NOMO-1 (cell line): ENCODE measurements around the gene ERBB2.
"Not testable (repeated sequence)": the region's sequence is repeated elsewhere in the genome, so short reads cannot be mapped to it uniquely, and the experiment has no call there.

Source experiments
- DNase-seq, 2 experiments: peaks; one replicate each; lab custom pipeline; 2025; ENCODE audit not compliant: unreplicated experiment in 2 of 2; lab: John Stamatoyannopoulos, UW

The ERBB2 gene

DNA sequence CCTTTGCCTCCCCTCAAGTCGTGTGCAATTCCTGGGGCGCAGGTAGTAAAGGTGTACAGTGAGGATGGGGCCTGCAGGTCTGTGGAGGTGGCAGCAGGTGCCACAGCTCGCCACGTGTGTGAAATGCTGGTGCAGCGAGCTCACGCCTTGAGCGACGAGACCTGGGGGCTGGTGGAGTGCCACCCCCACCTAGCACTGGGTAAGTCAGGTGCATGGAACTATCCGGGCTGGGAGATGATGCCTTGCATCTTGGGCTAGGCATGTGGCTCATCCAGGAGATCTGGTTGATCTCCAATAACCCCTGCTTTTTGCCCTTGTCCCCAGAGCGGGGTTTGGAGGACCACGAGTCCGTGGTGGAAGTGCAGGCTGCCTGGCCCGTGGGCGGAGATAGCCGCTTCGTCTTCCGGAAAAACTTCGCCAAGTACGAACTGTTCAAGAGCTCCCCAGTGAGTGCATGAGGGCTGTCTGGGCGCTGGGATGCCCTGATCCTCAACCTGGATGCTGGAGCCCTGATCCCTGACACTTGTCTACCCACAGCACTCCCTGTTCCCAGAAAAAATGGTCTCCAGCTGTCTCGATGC lies 43.1 kb downstream of the ERBB2 start:
- no peak for DNase-seq

DNA sequence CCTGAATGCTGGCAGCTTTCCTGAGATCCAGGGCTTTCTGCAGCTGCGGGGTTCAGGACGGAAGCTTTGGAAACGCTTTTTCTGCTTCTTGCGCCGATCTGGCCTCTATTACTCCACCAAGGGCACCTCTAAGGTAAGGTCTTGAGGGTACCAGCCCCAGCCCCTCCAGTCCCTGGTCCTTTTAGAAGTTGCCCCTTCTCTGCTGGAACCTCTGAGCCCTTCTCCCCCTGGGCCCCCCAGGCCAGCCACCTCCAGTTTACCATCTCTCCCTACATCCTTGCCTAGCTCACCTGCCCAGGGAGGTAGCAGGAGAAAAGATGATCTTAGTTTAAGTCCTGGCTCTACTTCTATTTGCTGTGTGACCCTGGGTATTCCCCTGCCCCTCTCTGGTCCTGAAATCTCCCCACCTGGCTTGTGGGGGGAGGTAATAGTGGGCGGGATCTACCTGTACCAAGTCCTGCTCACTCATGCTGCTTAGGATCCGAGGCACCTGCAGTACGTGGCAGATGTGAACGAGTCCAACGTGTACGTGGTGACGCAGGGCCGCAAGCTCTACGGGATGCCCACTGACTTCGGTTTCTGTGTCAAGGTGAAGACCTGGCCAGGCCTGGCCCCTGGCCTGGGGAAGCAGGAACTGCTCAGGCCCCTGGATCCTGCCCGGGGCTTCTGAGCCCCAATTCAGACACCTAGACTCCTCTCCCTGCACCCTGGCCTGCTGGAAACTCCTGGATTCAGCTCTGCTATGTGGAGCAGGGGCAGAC lies 44.4 kb downstream of the ERBB2 start:
- DNase-seq: no peak

DNA sequence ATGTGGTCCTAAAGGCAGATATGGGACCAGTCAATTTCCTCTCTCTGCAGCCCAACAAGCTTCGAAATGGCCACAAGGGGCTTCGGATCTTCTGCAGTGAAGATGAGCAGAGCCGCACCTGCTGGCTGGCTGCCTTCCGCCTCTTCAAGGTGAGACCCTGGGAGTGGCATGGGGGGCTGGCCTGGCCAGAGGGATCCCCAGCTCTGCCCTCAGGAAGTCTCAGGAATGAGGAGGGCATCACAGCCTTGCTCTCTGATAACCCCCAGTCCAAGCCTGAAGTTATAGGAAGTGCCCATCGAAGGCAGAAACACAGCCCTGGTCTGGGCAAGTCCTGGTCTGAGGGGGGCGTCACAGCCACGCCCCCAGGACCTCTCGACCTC lies 45.0 kb downstream of the ERBB2 start:
- DNase-seq: no peak

DNA sequence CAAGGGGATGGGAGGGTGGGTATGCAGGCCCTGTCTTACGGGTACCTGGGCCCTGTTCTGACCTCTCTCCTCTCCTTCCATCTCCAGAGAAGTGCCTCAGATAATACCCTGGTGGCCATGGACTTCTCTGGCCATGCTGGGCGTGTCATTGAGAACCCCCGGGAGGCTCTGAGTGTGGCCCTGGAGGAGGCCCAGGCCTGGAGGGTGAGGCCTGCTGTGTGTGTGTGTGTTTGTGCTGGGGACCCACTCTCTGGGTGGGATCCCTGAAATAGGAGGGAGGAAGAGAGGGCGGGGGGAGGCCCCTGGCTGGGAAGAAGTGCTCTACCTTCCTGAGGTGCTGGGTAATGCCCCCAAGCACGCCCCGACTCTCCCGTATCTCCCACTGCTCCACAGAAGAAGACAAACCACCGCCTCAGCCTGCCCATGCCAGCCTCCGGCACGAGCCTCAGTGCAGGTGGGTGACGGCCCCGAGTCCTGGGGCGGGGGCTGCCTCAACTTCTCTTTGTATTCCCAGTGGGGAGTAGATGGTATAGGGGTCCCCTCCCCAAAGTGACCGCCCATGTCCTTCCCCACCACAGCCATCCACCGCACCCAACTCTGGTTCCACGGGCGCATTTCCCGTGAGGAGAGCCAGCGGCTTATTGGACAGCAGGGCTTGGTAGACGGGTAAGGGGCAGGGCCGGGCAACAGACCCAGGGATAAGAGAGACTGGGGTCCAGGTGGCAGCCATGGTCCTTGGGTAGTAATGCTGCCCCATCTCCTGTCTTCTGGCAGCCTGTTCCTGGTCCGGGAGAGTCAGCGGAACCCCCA lies 45.7 kb downstream of the ERBB2 start:
- no peak for DNase-seq

DNA sequence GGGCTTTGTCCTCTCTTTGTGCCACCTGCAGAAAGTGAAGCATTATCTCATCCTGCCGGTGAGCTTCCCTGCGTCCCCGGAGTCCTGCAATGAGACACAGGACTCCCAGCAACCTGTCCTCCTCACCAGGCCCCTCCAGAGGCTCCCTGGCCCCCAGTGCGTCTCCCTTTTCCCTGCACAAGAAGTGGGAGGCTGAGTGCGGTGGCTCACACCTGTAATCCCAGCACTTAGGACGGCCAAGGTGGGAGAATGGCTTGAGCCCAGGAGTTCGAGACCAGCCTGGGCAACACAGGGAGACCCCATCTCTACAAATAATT lies 46.2 kb downstream of the ERBB2 start:
- no peak for DNase-seq

DNA sequence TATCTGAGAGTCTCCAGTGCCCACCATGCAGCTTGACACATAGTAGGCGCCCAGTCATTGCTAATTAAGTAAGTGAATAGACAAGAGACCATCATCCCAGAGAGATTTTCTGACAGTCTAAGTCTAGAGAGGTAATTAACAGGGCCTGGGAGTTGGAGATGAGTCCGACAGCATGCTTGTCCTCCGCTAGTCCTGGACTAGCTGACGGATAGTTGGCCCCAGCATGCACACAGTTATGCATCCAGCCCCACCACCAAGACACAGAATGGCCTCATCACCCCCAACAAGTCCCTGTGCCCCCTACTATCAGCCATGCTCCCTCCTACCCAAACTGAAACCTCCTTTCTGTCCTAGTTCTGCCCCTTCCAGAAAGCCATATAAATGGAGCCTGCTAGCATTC lies 47.9 kb downstream of the ERBB2 start:
- DNase-seq: no peak

DNA sequence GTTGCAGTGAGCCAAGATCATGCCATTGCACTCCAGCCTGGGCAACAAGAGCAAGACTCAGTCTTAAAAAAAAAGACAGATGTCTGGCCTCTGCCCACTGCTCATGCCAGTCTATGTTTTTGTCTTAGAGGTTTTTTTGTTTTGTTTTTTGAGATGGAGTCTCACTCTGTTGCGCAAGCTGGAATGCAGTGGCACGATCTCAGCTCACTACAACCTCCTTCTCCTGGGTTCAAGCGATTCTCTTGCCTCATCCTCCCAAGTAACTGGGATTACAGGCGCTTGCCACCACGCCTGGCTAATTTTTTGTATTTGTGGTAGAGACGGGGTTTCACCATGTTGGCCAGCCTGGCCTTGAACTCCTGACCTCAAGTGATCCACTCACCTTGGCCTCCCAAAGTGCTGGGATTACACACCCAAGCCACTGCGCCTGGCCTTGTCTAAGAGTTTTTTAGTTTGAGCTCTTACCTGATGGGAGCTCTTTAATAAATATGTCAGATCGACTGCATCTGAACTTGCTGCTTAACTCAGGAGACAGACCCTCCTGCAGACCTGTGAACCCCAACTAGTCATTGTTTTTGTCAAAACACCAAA lies 48.7 kb downstream of the ERBB2 start:
- not testable (repeated sequence) for DNase-seq

DNA sequence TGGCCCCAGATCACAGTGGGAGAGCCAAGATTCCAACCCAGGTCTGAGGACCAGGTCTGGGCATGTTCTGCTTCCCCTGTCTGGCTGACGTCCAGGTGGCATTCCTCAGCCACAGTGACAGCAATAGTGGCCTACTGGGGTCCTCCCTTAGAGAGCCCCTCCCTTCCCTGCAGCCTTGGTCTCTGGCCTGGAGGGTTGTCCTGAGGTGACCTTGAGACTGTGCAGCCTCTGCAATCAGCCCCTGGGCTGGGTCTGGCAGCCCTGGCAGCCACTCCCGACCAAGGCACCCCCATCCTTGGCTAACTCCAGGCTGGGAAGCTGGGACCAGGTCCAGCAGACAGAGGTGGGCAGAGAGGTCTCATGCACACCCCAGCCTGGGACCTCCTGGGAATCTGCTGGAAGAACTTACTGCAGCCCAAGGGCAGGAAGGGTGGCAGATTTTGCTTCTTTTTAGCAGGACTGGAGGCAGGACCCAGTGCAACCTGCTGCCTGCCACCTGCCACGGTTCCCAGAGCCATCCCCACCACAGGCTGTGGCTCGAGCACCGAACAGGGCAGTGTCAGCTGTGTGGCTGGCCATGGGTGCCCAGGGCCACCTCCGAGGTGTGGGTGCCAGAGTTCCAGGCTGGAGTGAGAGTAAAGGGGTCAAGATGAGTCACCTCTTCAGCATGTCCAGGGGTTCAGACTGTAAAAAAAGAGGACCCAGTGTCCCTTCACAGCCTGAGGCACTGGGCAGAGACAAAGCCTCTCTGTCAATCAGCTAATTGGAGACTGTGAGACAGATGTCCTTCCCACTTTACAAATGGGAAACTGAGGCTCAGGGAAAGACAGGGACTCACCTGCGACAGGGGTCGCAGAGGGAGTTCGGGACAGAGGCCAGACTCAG lies 50.5 kb downstream of the ERBB2 start:
- no peak for DNase-seq

DNA sequence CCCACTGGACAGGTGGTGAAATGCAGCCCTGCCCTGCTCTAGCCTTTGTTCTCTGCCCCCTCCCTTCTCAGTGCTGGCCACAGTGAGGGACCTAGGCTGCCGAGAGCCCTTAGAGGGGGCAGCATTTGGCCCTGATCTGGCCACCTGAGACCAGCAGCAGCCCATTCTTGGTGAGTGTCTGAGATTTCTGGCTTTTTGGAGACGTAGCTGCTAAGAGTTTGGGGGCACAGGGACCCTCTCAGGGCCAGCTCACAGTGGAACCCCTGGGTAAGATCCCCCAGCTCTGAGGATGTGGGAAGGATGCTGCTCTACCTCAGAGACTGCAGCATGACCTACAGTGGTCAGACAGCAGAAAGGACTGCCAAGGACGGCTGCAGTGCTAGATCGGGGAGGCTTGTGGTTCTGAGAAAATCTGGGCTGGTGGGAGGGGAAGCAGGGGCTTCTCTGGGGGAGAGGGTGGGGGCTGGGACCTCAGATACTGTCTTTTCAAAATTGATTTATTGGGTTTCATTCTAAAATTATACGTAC lies 51.2 kb downstream of the ERBB2 start:
- DNase-seq: no peak

DNA sequence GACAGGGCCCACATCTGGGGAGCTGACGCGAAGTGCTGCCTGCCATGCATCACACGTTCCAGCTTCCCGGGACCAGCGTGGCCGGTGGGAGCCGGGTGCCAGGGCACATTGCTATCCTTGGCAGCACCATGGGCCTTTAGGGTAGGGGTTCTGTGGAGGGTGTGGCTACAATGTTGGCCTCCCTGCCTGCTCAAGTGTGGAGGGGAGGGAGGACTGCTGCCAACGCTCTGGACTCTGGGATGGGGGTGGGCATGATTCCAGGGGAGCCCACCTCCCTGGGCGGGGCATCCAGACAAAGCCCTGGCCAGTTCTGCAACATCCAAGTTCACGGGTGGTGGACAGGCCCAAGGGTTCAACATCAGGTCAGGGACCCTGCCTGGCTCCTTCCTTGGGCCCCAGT lies 51.8 kb downstream of the ERBB2 start:
- DNase-seq: no peak

DNA sequence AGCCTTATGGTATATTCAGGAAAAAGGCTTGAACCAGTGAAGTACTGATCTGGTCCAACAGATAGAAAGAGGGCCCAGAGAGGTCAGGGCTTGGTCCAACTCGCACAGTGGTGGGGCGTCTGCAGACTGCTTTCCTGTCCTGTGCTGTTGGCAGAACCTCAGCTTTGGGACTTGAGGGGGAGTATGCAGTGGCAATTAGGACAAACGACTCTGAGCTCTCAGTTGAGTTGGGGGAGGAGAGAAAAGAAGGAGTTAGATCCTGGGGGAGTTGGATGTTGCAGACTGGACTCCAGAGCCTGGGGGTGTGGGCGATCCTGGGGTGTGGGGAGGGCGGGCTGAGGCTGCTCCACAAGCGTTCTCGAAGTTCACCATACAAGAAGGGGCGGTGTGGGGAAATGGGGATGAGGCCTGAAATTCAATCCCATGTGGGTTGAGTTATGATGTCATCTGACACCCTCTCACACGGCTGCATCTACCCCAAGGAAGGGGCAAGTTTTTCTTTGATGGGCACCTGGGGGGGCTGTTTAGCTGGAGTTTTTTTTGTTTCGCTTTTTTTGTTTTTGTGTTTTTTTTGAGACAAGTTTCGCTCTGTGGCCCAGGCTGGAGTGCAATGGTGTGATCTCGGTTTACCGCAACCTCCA lies 52.5 kb downstream of the ERBB2 start:
- no peak for DNase-seq

DNA sequence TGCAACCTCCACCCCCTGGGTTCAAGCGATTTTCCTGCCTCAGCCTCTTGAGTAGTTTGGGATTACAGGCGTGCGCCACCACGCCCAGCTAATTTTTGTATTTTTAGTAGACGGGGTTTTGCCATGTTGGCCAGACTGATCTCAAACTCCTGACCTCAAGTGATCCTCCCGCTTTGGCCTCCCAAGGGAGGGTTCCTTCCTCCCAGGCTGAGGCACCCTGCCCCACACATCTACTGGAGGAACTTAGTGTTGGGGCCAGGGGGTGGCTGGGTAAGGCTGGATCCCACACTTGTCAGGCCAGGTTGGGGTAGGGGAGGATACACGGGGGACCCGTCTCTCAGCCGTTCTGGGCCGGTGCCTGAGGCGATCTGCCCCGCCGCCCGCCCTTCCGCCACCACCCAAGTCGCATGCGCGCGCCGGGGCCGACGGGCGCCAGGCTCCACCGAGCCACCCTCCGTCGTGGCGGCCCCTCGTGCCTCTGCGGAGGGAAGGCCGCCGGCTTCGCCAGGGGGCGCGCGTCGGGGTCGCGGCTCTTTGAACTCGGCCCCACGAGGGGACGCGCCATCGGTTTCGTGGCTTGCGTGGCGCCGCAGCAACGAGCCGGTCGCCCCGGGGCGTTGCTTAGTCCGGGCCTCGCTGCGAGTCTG lies 53.8 kb downstream of the ERBB2 start:
- DNase-seq: peak; percentile 43 to 62

DNA sequence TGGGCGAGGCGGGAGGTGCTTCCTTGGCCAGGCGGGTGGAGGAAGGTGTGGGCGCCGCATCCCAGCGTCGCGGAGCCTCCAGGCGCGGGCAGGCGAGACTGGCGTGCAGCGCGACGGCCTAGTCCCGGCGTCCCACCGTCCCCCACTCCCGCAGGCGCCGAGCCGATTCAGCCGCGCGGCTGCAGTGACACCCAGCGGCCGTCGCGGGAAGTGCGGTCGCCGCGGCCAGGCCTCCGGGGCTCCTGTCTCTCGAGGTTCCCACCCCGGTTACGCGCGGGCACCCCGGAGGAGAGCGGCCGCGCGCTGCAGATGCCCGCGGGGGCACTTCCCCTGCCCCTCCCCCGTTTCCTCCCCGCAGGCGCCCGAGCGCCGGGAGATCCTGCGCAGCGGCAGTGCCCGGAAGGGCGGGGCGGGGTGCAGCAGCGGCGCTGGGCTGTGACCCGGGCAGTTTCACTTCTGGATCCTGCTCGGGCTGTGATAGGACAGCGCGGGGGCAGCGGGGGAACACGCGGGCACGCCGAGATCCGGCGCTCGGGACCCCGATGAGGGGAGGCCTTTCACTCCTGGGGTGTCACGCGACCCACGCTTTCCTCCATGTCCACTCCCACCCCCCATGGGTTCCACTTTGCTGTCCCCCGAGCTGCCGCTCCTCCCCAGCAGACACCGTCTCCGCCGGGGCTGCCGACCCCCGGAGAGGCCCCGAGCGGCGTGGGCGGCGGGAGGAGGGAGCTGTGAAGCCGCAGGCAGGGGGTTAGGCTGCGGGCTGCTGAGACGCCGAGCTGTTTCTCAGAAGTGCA lies 54.5 kb downstream of the ERBB2 start:
- peak; percentile 92 to 98 for DNase-seq

DNA sequence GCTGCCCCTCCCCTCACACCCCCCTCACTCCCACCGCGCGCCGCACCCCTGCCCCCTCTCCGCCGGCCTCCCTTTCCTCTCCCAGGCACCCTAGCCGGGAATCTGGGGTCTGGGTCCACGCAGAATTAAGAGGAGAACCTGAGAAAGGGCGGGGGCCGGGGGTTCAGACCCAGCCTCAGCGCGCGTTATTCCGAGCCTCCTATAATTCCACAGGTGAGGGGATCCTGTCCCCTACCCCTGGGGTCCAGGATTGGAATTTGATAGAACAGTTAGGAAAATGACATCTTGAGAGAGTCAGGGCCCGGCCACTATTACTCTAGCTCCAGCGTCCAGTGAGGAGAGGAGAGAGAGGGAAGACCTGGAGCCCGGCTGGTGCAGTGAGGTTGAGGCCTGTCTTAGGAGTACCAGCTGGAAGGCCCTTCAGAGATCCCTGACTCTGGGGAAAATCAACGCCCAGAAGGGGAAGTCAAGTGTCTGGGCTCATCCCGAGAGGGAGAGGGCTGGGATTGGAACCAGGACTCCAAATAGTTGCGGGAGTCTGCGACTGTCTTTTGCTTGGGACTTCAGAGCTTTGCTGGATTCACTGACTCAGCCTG lies 55.2 kb downstream of the ERBB2 start:
- DNase-seq: no peak

DNA sequence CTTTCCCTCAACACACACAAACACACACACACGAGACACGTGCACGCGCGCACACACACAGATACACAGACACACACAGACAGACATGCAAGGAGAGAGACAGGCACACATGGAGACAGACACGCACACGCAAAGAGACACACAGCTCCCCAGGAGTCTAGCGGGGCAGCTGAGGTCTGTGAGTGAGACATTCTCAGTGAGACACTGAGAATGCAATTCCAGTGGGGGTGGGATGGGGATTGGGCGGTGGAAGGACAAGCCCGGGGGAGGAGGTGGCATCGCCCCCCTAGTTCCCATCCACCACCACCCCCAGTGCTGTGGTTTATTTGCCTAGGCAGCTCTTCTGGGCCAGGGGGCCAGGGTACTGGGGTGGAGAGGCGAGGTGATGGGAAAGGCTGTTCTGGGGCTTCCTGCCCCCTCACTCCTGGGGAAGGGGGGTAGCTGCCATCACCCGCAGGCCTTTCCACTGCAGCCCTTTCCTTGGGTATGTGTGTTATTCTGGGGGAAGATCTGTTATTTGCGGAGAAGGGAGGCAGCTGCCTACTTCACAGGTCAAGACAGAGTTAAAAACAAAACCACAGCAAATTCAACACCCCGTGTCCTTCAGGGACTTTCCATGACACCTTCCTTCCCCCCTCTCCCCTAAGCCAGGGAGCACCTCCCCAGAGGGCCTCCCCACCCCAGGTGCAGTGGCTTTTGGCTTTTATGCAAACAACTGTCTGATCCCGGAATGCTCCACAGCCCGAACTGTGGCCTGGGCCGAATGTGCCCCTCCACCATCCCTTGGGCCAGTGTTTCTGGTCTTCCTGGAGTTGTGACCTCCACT lies 55.9 kb downstream of the ERBB2 start:
- no peak for DNase-seq

DNA sequence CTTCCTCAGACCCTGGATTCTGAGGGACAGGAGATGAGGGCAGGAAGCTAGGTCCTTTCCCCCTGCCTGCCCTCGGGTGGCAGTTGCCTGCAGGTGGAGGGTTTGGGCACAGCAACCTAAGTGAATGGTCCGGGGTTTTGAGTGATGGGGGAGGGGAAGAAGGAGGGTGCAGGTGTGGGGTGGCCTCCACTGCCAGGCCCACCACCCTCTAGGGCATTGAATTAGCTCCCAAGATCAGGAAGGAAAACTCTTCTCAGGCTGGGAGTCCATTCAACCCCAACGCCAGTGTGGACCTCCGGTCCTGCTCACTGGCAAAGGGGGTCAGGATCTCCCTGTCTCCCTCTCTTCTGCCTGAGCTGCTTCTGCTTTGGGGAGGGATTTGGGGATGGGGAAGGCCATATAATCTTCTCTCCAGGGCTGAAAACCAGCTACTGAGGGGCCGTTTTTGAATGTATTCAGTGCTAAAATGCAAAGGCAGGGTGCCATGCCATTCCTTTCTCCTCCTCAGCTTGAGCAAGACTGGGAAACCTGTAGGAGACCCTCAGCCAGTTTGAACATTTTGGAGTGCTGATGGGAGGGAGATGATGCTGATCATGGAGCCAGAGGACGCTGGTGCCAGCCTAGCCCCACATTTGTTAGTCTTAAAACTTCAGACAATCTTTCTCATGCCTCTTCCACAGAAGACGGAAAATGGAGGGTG lies 56.7 kb downstream of the ERBB2 start:
- no peak for DNase-seq

DNA sequence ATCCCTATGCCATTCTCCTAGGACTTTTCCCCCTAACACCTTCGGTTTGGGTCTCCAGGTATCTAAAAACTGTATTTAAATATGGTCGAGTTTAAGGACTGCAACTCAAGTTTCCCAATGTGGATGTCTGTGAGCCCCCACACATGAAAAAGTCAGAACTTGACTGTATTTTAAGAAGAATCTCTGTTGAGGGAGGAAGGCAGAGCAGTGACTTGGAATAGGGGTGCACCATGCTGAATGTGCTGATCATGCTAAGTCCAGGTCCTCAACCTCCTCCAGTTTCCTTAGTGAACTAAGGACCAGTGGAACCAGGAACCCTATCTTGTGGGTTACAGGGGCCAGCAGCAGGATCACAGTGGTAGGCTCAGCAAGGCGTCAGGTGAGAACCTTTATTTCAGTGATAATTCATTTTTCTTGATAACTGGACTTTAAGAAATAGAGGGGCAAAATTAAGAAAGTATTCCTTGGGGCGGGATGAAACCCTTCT lies 57.4 kb downstream of the ERBB2 start:
- no peak for DNase-seq
